GM18502 (cell line): ENCODE data around the gene LRPAP1.
"Not testable (repeated sequence)": the region's sequence is repeated elsewhere in the genome, so short reads cannot be mapped to it uniquely, and the experiment has no call there.

Source experiments
- ATAC-seq: cut with Tn5 transposase; IDR thresholded peaks from one replicate; pipeline ENCODE4 v1.9.1; 2021; ENCODE audit warnings: mild to moderate bottlenecking; ENCODE audit not compliant: unreplicated experiment, poor library complexity

LRPAP1 gene

GRCh38 chr4:3563403-3563802, 31.2 kb upstream of the LRPAP1 start:
- no peak for ATAC-seq

GRCh38 chr4:3562127-3562526, 29.9 kb upstream of the LRPAP1 start:
- ATAC-seq = not testable (repeated sequence)

GRCh38 chr4:3560465-3560864, 28.2 kb upstream of the LRPAP1 start:
- ATAC-seq = not testable (repeated sequence)

GRCh38 chr4:3559381-3560290, 27.4 kb upstream of the LRPAP1 start:
- ATAC-seq = not testable (repeated sequence)

DNA sequence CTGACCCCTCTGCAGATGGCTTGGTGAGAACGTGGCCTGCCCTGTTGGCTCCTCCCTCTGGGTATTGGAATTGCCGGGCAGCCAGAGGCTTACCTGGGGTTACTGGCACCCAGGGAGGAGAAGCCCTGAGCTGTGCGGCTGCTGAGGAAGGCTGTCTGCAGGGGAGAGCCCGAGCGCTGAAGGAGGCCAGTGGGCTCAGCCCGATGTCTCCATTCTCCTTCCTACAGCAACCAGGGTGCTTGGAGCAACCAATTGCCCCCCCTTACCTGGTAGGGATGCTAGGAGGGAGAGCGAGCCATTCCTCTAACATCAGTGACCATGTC, 26.3 kb upstream of the LRPAP1 start:
- not testable (repeated sequence) for ATAC-seq

DNA sequence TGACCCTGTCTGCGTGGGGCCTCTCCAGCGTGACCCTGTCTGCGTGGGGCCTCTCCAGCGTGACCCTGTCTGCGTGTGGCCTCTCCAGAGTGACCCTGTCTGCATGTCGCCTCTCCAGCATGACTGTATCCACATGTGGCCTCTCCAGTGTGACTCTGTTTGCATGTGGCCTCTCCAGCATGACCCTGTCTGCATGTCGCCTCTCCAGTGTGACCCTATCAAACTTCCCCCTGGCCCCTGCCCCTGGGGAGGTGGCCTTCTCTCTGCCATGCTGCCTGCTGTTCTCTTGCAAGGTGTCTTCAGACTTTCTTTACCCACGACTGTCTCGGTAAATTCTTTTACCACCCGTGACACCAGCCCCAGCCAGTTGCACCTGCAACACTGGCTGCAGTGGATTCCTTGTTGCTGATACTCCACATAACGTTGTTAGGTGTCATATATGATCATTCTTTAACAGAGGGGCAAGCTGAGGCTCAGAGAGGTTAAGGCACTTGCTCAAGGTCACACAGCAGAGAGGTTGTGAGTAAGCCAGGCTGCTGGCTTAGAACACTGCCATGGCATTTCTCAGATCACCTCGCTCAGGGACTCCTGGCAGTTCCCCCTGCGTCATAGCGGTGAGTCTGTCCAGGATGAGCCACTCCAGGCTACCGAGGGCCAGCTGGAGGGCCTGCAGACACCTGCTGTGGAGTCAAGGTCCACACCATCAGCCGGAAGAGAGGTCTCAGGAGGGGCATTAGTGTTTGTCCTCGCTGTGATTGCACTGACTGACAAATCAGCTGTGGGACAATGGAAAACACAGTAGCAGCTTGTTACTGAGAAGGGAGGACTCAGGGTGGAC, 25.7 kb upstream of the LRPAP1 start:
- not testable (repeated sequence) for ATAC-seq

DNA sequence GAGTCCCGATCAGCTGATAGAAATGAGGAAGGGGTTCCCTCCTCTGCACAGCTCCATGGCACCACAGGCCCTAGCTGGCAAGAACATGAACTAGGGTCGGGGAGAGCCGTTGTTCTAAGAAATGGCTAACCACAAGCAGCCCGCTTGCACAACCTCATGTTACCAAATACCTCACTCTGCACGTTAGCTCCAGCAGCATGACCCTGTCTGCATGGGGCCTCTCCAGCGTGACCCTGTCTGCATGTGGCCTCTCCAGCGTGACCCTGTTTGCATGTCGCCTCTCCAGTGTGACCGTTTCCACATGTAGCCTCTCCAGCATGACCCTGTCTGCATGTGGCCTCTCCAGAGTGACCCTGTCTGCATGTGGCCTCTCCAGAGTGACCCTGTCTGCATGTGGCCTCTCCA, 24.9 kb upstream of the LRPAP1 start:
- not testable (repeated sequence) for ATAC-seq

GRCh38 chr4:3556244-3556867, 24.1 kb upstream of the LRPAP1 start:
- ATAC-seq = not testable (repeated sequence)

DNA sequence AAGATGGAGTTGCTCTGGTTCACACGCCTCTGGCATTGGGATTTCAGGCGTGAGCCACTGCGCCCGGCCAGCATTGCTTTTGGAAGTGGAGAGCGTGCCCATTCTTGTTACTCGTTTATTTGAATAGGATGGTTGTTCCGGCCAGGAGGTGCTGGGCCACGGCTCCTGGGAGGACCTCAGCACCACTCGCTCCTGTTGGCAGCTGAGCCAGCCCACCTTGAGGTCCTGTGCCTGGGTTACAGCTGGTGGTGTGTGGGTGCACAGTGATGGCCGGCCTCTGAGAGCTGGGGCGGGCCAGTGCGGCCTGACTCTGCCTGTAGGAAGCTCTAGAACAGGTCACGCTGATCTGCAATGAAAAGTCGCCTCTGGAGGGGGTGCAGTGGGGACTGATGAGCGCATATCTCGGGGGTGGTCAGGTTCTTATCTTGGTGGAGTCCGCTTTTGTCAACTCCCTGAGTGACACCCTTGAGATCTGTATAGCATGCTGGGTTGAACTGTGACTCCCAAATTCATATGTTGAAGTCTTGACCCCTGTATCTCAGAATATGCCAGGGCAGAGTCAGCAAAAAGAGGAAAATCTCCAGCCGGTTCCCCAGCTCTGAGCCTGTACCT, 23.3 kb upstream of the LRPAP1 start:
- ATAC-seq = not testable (repeated sequence)

DNA sequence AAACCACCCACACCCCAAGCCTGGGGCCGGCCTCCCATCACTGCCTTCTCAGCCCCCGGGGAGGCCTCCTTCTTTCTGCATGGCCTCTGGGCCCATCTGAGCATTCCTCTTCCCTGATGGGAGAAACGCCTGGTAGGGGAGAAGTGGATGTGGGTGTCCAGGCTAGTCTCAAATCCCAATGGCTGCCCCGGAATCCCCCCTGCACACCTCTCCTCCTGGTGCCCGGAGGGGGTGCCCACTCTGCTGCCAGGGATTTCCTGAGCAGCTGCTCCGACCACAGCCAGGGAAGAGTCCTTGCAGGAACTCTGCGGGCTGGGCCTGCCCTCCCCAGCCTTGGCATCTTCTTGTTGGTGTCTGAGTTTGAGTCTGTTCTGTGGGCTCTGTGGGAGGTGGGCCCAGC, 19.1 kb upstream of the LRPAP1 start:
- ATAC-seq = not testable (repeated sequence)

DNA sequence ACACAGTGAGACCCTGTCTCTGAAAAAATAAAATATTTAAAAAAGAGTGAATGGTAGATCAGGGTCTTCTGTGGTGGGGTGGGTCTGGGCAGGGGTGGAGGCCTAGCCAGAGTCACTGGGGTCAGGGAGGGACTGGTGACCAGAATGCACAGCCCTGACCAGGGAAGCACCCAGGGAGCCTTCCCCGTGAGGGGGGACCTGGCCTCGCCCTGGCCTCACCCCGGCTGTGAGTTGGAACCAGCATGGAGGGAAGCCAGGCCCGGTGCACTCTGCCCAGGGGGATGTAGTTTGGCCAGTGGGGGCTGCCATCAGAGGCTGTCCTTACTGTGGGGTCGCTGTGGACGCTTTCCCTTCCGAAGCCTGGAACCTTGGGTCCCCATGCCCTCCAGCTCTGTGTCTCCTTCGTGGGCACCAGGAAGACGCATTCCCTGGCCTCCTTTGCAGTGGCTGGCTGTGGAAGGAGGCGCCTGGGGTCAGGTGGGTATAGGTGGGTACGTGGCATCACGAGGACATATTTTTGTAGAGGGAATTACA, 18.6 kb upstream of the LRPAP1 start:
- not testable (repeated sequence) for ATAC-seq

- not testable (repeated sequence) for ATAC-seq
Measured at GRCh38 chr4:3550041-3550440, 17.8 kb upstream of the LRPAP1 start.

DNA sequence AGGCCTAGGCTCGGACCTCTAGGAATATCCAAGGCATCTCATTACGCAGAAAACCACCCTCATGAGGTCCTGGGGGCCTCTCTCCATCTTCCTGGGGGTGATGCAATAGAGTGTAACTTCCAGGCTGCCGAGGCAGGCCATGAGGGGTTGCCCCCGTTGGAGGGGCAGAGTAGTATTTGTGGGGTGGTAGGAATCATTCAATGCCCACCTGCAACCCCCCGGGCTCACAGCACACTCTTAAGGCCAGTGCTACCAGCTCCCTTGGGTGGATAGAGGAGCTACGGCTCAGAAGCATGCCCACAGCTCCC, 17.4 kb upstream of the LRPAP1 start:
- ATAC-seq = not testable (repeated sequence)

DNA sequence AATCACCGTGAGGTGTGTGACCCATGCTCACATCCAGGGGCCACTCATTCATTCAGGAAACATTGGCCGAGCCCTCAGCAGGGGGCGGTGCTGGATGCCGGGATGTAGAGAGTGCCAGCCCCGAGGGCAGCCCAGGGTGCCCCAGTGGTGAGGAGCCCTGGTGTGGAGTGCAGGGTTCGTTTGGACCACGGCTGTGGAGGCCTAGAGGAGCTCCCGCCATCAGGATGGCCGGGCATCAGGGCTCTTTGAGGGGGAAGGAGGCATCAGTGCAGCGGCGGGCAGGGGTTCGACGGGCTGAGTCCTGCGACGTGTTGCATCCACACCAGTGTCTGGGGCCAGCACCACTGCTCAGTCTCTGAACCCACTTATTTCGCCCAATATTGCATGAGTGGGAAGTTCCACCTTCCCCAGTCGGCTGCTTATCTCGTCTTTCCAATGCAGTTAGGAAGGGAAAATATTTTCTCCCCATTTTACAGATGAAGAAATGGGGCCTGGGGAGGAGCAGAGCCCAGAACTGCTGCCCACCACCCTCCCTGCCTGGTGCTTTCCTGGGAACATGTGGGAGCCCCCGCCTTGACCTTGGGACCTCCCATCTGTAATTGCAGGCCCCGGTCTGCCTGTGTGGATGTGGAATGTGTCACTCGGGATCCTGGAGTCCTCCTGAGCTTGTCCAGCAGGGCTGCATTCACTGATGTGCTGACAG, 16.9 kb upstream of the LRPAP1 start:
- ATAC-seq = not testable (repeated sequence)

- not testable (repeated sequence) for ATAC-seq
Measured at GRCh38 chr4:3546721-3547120, 14.5 kb upstream of the LRPAP1 start.

DNA sequence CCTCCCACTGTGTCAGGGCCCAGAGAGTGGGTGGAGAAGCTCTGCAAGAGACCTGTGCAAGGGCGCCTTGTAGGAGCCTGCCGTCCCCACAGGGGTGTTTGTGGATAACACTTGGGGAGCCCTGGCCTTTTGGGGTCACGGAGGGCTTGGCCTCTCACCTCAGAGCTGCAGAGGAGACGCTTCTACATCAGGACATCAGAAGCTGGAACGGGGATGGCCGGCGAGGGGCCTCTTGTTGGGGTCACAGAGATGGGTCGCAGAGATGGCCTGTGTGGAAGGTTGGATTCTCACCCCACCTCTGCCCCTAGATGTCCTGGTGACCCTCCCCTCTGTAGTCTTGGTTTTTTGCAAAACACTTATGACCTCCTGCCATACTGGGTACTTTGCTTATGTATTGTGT, 13.1 kb upstream of the LRPAP1 start:
- not testable (repeated sequence) for ATAC-seq

GRCh38 chr4:3544259-3545025, 12.2 kb upstream of the LRPAP1 start:
- not testable (repeated sequence) for ATAC-seq

GRCh38 chr4:3543415-3543814, 11.2 kb upstream of the LRPAP1 start:
- ATAC-seq = not testable (repeated sequence)

- not testable (repeated sequence) for ATAC-seq
Measured at GRCh38 chr4:3538906-3539305, 6.7 kb upstream of the LRPAP1 start.
